ENCODE measurements around the gene POC1B. TPM values are rescaled to one million over a fixed set of nuclear protein-coding genes. Genes with fewer than 3 reads are reported as not detected.

POC1B gene
- total RNA-seq, 4 donors from 2014 or later = 19.6 to 22.4 (median 20.0) TPM

GRCh38 chr12:89392391-89392790 is 133.5 kb downstream of the POC1B start:
- 91% methylated on average over 3 of the region's 3 CpGs for WGBS

GRCh38 chr12:89391726-89392336 is 134.0 kb downstream of the POC1B start:
- 94% methylated on average over 6 of the region's 6 CpGs for WGBS
- no peaks in the 10 kb centered on the region for H3K36me3 ChIP-seq
- H3K4me3 ChIP-seq = no peak overlapping the region
- no peak overlapping the region for H3K27ac ChIP-seq (replicated peaks in 1 of 4)
- no peaks in the 10 kb centered on the region for H3K9me3 ChIP-seq
- no peak for DNase-seq (ENCODE audit: extremely low spot score)
- intact Hi-C loops (cut with DNase I) = no loop called here
- TF ChIP-seq POLR2AphosphoS5 (IDR thresholded peaks at IDR 0.05) = no peak
- TF ChIP-seq CTCF (IDR thresholded peaks at IDR 0.05) = no peak
- no peak for TF ChIP-seq EP300 (IDR thresholded peaks at IDR 0.05)
- TF ChIP-seq POLR2A (IDR thresholded peaks at IDR 0.05; ENCODE audit: low read depth) = no peak
- peaks cover 20 to 42% (median 24%) of the 10 kb centered on the region in 4 donors for H3K4me1 ChIP-seq
- H3K27me3 ChIP-seq = no peaks in the 10 kb centered on the region

More at GRCh38 chr12:89392391-89392790, 133.5 kb downstream of the POC1B start:
- no peak for DNase-seq (ENCODE audit: extremely low spot score)
- no peak overlapping the region for H3K4me3 ChIP-seq
- H3K9me3 ChIP-seq = no peaks in the 10 kb centered on the region
- intact Hi-C loops (cut with DNase I) = no loop called here
- H3K36me3 ChIP-seq = no peaks in the 10 kb centered on the region
- TF ChIP-seq POLR2A (IDR thresholded peaks at IDR 0.05; ENCODE audit: low read depth) = no peak
- TF ChIP-seq POLR2AphosphoS5 (IDR thresholded peaks at IDR 0.05) = no peak
- TF ChIP-seq EP300 (IDR thresholded peaks at IDR 0.05) = no peak
- no peak for TF ChIP-seq CTCF (IDR thresholded peaks at IDR 0.05)
- H3K27ac ChIP-seq (replicated peaks in 1 of 4) = no peak overlapping the region
- H3K27me3 ChIP-seq = no peaks in the 10 kb centered on the region
- H3K4me1 ChIP-seq = peaks cover 18 to 37% (median 21%) of the 10 kb centered on the region in 4 donors

- Histone ChIP-seq H3K27ac (replicated peaks in 1 of 4) (peak overlapping the region; percentile 12 to 66 (median 54)), H3K36me3 (no peaks in the 10 kb centered on the region), H3K27me3 (no peaks in the 10 kb centered on the region), H3K4me1 (peaks cover 24 to 46% (median 31%) of the 10 kb centered on the region in 4 donors), H3K4me3 (no peak overlapping the region), H3K9me3 (no peaks in the 10 kb centered on the region)
- DNase-seq (ENCODE audit: extremely low spot score) = no peak
- intact Hi-C loops (cut with DNase I) = no loop called here
- TF ChIP-seq POLR2AphosphoS5 (IDR thresholded peaks at IDR 0.05) (no peak), EP300 (IDR thresholded peaks at IDR 0.05) (no peak), POLR2A (IDR thresholded peaks at IDR 0.05; ENCODE audit: low read depth) (no peak), CTCF (IDR thresholded peaks at IDR 0.05) (no peak)
- 88% methylated on average over 3 of the region's 3 CpGs for WGBS
Measured at GRCh38 chr12:89390802-89391673, 134.8 kb downstream of the POC1B start.

GRCh38 chr12:89389755-89390661 is 135.8 kb downstream of the POC1B start:
- Histone ChIP-seq H3K27ac (replicated peaks in 1 of 4) (peak overlapping the region; percentile 12 to 66 (median 54)), H3K4me3 (no peak overlapping the region), H3K9me3 (no peaks in the 10 kb centered on the region), H3K4me1 (peaks cover 34 to 53% (median 39%) of the 10 kb centered on the region in 4 donors), H3K36me3 (no peaks in the 10 kb centered on the region), H3K27me3 (no peaks in the 10 kb centered on the region)
- intact Hi-C loops (cut with DNase I) = loop anchor here (5.0 to 10.0 kb wide), 2 partner anchors 62 to 135 kb away; partner anchors contain the start of genes GALNT4 and POC1B
- 64% methylated on average over 6 of the region's 6 CpGs for WGBS
- DNase-seq (ENCODE audit: extremely low spot score) = no peak
- no peak for TF ChIP-seq POLR2A (IDR thresholded peaks at IDR 0.05; ENCODE audit: low read depth)
- peak; percentile 9 to 54 for TF ChIP-seq POLR2AphosphoS5 (IDR thresholded peaks at IDR 0.05)
- no peak for TF ChIP-seq EP300 (IDR thresholded peaks at IDR 0.05)
- no peak for TF ChIP-seq CTCF (IDR thresholded peaks at IDR 0.05)

Measured in esophagus muscularis mucosa (tissue), 4 donors.